Naive thymus-derived CD4-positive, alpha-beta T cell (primary cell): ENCODE measurements around the gene PEX7. TPM values are rescaled to one million over a fixed set of nuclear protein-coding genes. Genes with fewer than 3 reads are reported as not detected.
"Not testable (repeated sequence)": the region's sequence is repeated elsewhere in the genome, so short reads cannot be mapped to it uniquely, and the experiment has no call there.

Source experiments
- ATAC-seq: fragments of 150-1000 bp; cut with Tn5 transposase; 2 replicates; pipeline ENCODE4 v1.10.0; 2021; ENCODE audit warnings: mild to moderate bottlenecking, moderate library complexity
- CTCF ChIA-PET: fragments of 350-600 bp; sonication (Branson Sonifier 250); formaldehyde crosslinking; loops from one replicate; lab custom pipeline; 2021; ENCODE audit warnings: antibody characterized with exemption; lab: Charles Lee
- POLR2A ChIA-PET: fragments of 350-600 bp; sonication (Branson Sonifier 250); formaldehyde crosslinking; loops from one replicate; lab custom pipeline; 2021; ENCODE audit warnings: antibody characterized with exemption, inconsistent platforms; lab: Charles Lee
- DNase-seq, 9 donors: peaks; one replicate each; pipeline versions ENCODE4 v3.0.0 to v3.0.0-alpha.2; 2020 to 2022; ENCODE audit warnings: mixed read lengths in 1 of 9
- H3K27ac ChIP-seq: one replicate; pipeline ENCODE4 v1.7.0; 2013; ENCODE audit warnings: mild to moderate bottlenecking, low read depth, low read length, moderate library complexity
- H3K27me3 ChIP-seq, 2 donors: one replicate each; pipeline ENCODE4 v1.7.0; 2013; ENCODE audit warnings: low read length in 2 of 2, mild to moderate bottlenecking in 2 of 2, moderate library complexity in 2 of 2; ENCODE audit not compliant: control insufficient read depth in 2 of 2, insufficient read depth in 2 of 2
- H3K36me3 ChIP-seq, 3 experiments: 1 replicate in 2 of 3; 2 replicates in 1 of 3; pipeline ENCODE4 v1.7.0; 2013; ENCODE audit warnings: low read length in 3 of 3, mild to moderate bottlenecking in 3 of 3, moderate library complexity in 1 of 3; ENCODE audit not compliant: insufficient read depth in 3 of 3, control insufficient read depth in 2 of 3
- H3K4me1 ChIP-seq, 2 donors: one replicate each; pipeline ENCODE4 v1.7.0; 2013; ENCODE audit warnings: low read length in 2 of 2, mild to moderate bottlenecking in 2 of 2, moderate library complexity in 1 of 2; ENCODE audit not compliant: control insufficient read depth in 2 of 2, insufficient read depth in 2 of 2
- H3K4me3 ChIP-seq: 2 replicates; pipeline ENCODE4 v1.7.0; 2013; ENCODE audit warnings: mild to moderate bottlenecking, low read length
- H3K9me3 ChIP-seq, 3 experiments: 1 replicate in 2 of 3; 2 replicates in 1 of 3; pipeline ENCODE4 v1.7.0; 2013; ENCODE audit warnings: low read length in 3 of 3; ENCODE audit not compliant: control insufficient read depth in 2 of 3
- H3K27ac Mint-ChIP-seq, 9 donors: one replicate each; pipeline ENCODE4 v1.8.0; 2020 to 2022; ENCODE audit warnings: mixed read lengths in 9 of 9, mild to moderate bottlenecking in 8 of 9, moderate library complexity in 5 of 9, inconsistent platforms in 2 of 9
- H3K27me3 Mint-ChIP-seq, 5 donors: one replicate each; pipeline ENCODE4 v1.8.0; 2021 to 2022; ENCODE audit warnings: mixed read lengths in 5 of 5, mild to moderate bottlenecking in 1 of 5
- H3K36me3 Mint-ChIP-seq, 5 donors: one replicate each; pipeline ENCODE4 v1.8.0; 2020 to 2022; ENCODE audit warnings: mixed read lengths in 5 of 5, mild to moderate bottlenecking in 3 of 5, inconsistent platforms in 1 of 5
- H3K4me1 Mint-ChIP-seq, 7 donors: one replicate each; pipeline ENCODE4 v1.8.0; 2020 to 2022; ENCODE audit warnings: mixed read lengths in 7 of 7, mild to moderate bottlenecking in 3 of 7, inconsistent platforms in 1 of 7
- H3K4me3 Mint-ChIP-seq, 10 donors: one replicate each; pipeline ENCODE4 v1.8.0; 2020 to 2022; ENCODE audit warnings: mild to moderate bottlenecking in 10 of 10, mixed read lengths in 10 of 10, moderate library complexity in 6 of 10, inconsistent platforms in 2 of 10
- H3K9me3 Mint-ChIP-seq, 11 donors: one replicate each; pipeline ENCODE4 v1.8.0; 2020 to 2022; ENCODE audit warnings: mixed read lengths in 11 of 11, mild to moderate bottlenecking in 4 of 11, inconsistent platforms in 1 of 11, moderate library complexity in 1 of 11
- intact Hi-C, 2 donors: fragments of 100-400 bp; cut with micrococcal nuclease; formaldehyde crosslinking; loops; one replicate each; pipeline ENCODE4 v1.15.1; 2023
- polyA plus RNA-seq, 2 donors: library from polyadenylated mRNA; unstranded; fragments of 300-500 nt; fragmentation: Illumina TruSeq; gene quantifications; one replicate each; pipeline ENCODE4 v1.2.3, GENCODE V29; 2021
- total RNA-seq, 6 experiments: library from RNA in 5 of 6; stranded (reverse) in 5 of 6; gene quantifications; 1 replicate in 5 of 6; 2 replicates in 1 of 6; pipeline ENCODE4 v1.2.3 and lab custom pipeline; 2021 to 2026

Gene PEX7
- total and polyA plus RNA-seq, 7 experiments from 2014 or later, result 4.0 to 6.6 (median 5.6) TPM

DNA sequence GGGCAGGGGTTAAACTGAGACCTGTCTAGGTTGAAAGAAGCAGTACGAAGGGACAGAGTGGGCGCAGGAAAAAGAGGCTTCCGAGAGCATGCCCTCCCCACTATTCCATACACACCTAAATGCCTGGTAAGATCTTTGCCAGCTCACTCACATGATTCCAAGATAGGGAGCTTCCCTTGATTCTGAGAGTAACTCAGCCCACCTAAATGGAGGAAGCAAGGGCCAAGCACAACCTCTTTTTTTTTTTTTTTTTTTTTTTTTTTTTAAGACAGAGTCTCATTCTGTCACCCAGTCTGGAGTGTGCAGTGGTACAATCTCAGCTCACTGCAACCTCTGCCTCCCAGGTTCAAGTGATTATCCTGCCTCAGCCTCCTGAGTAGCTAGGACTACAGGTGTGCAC is 33.0 kb upstream of the PEX7 start:
- ATAC-seq, H3K36me3 ChIP-seq, intact Hi-C loops, H3K9me3 ChIP-seq, H3K27ac ChIP-seq, H3K27me3 ChIP-seq, H3K4me3 ChIP-seq, H3K9me3 Mint-ChIP-seq, DNase-seq, H3K27me3 Mint-ChIP-seq: not testable (repeated sequence)
- H3K27ac Mint-ChIP-seq, result peak overlapping the region in 5 of 9 donors; percentile 14 to 93 (median 38)
- H3K36me3 Mint-ChIP-seq, result peaks cover 0 to 36% (median 0%) of the 10 kb centered on the region in 5 donors
- CTCF ChIA-PET, result interaction anchor here (0.6 to 10.8 kb wide), 2 partner anchors 19 to 142 kb away, joined by 3 to 274 read pairs; no protein-coding TSS in a partner anchor
- H3K4me1 ChIP-seq, result peaks cover 29 to 49% of the 10 kb centered on the region in 2 donors
- POLR2A ChIA-PET, result interaction anchor here (0.7 to 7.4 kb wide), 5 partner anchors 18 to 954 kb away, joined by 3 to 77 read pairs (median 4); partner anchors contain the start of gene BCLAF1
- H3K4me3 Mint-ChIP-seq, result peak overlapping the region in 6 of 10 donors; percentile 23 to 96 (median 30)
- H3K4me1 Mint-ChIP-seq, result peaks cover 37 to 68% (median 58%) of the 10 kb centered on the region in 7 donors

DNA sequence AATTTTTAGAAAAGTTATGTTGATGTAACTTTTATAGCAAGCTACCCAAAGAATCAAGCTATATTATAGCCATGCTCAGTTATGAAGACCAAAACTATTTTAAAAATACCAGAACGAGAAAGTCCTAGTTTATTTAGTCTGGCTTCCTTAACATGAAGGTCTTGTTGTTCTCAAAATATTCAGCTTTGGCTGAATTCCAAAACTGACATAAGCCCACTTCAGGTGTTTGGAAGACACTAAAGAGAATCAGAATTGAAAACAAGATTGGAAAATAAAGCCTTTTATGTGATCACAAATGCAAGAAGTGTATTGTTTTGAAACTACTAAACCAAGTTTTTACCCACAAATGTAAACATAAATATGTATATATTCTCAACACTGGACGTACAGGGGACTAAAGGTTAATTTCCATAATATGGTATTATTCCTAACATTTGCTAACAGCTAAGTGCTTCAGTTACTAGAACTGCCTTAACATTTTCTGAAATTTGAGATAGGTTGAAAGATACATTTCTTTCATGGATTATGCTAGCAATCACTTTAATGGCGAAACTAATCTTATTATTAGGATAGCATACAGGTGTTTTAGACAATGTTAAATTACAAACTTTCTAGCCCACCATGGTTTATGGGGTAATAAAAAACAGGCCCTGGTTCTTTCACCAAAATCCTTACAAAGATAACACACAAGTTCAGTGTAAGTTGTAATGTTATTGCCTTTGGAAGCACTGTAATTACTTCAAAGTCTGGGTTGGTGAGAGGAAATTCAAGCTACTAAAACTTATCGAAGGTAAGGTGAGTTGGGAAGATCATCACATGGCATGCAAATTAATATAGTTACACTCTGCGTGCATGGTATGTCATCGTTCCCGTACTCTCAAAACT is 31.7 kb upstream of the PEX7 start:
- H3K36me3 ChIP-seq, result peaks cover 0 to 10% (median 0%) of the 10 kb centered on the region in 3 experiments
- Mint-ChIP-seq H3K4me1 (peaks cover 25 to 56% (median 46%) of the 10 kb centered on the region in 7 donors), H3K9me3 (peaks cover 0 to 5% (median 0%) of the 10 kb centered on the region in 11 donors), H3K4me3 (peak overlapping the region; percentile 87 to 97 (median 94)), H3K27ac (peak overlapping the region; percentile 68 to 92 (median 85)), H3K36me3 (peaks cover 0 to 31% (median 0%) of the 10 kb centered on the region in 5 donors), H3K27me3 (no peaks in the 10 kb centered on the region)
- no peaks in the 10 kb centered on the region for H3K9me3 ChIP-seq
- POLR2A ChIA-PET, result interaction anchor here (0.7 to 7.4 kb wide), 8 partner anchors 10 to 955 kb away, joined by 3 to 79 read pairs (median 8); partner anchors contain the start of gene BCLAF1
- peak overlapping the region; percentile 97 for H3K27ac ChIP-seq
- H3K4me3 ChIP-seq, result peak overlapping the region; percentile 100
- H3K4me1 ChIP-seq, result peaks cover 17 to 37% of the 10 kb centered on the region in 2 donors
- no peak for ATAC-seq
- intact Hi-C loops, result loop anchor here in 1 of 2 donors (1.0 kb wide), 2 partner anchors 8 to 26 kb away; no protein-coding TSS in a partner anchor
- peak in 1 of 9 donors; percentile 12 for DNase-seq
- H3K27me3 ChIP-seq, result no peaks in the 10 kb centered on the region
- CTCF ChIA-PET, result interaction anchor here (1.5 to 10.8 kb wide), 4 partner anchors 14 to 143 kb away, joined by 8 to 274 read pairs (median 32); no protein-coding TSS in a partner anchor

DNA sequence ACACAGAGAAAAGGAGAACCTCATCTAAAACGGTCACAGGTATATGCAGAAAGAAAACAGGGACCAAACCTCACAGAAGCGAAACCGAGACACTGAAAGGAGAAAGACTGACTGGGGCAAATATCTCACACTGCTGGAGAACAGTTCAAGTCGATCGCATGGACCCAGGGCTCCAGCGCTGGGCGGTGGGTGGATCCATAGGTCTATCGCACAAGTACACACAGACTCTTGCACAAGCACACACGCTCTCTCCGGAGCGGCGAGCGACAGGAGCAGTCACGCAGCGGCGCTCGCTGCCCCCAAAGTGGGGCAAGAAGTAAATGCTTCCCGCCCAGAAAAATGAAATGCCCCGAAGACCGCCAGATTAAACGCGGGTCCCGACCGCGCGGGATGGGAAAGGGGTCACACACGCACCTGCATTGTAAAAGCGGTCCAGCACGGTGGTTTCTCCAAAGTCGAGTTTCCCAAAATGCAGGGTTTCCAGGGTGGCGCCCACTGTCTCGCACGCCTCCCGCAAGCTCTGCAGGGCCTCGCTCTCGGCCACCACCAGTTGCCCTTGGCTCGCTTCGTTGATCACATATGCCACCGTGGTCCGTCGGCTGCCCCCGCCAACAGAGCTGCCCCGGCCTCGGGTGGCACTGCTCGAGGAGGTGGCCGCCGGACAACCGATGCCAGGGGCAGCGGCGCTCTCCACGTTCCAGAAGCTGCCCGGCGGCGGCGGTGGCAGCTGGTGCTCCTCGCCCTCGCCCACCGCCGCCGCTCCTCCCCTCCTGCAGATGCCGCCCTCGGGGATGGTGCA is 30.9 kb upstream of the PEX7 start:
- H3K4me3 Mint-ChIP-seq, result peak overlapping the region; percentile 87 to 97 (median 94)
- H3K27me3 ChIP-seq, result no peaks in the 10 kb centered on the region

DNA sequence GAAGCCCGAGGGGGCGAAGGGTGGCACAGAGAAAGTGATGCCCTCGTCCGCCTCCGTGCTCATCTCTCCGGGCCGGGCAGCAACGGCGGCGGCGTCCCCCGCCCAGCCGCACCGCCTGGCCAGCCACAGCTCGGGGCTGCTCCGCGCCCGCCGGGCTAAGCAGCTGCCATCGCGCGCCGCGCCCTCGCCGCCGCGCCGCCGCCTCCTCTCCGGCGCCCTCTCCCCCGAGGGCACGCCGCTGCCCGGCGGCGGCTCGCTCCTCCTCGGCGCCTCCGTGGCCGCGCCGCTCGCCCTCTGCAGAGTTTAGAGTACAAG is 30.3 kb upstream of the PEX7 start:
- peaks cover 0 to 5% (median 0%) of the 10 kb centered on the region in 11 donors for H3K9me3 Mint-ChIP-seq
- intact Hi-C loops, result loop anchor here (1.0 to 2.0 kb wide), 5 partner anchors 39 to 503 kb away; partner anchors contain the start of gene BCLAF1 (in 1 of the 2)
- peak overlapping the region; percentile 97 for H3K27ac ChIP-seq
- no peaks in the 10 kb centered on the region for H3K27me3 ChIP-seq
- H3K36me3 Mint-ChIP-seq, result peaks cover 0 to 26% (median 0%) of the 10 kb centered on the region in 5 donors
- ATAC-seq (no peak), DNase-seq (no peak)
- peaks cover 16 to 23% of the 10 kb centered on the region in 2 donors for H3K4me1 ChIP-seq
- ChIA-PET POLR2A (interaction anchor here (0.6 to 7.4 kb wide), 19 partner anchors 8 to 1335 kb away, joined by 3 to 79 read pairs (median 7); partner anchors contain the start of genes BCLAF1 and PEX7), CTCF (interaction anchor here (0.7 to 10.8 kb wide), 46 partner anchors 8 to 522 kb away, joined by 3 to 274 read pairs (median 5); partner anchors contain the start of genes BCLAF1, PEX7 and SLC35D3)
- H3K36me3 ChIP-seq, result peaks cover 0 to 10% (median 0%) of the 10 kb centered on the region in 3 experiments
- H3K4me3 Mint-ChIP-seq, result peak overlapping the region; percentile 90 to 97 (median 94)
- H3K4me1 Mint-ChIP-seq, result peaks cover 22 to 46% (median 39%) of the 10 kb centered on the region in 7 donors
- H3K27ac Mint-ChIP-seq, result peak overlapping the region in 6 of 9 donors; percentile 93 to 99 (median 96)
- H3K27me3 Mint-ChIP-seq, result no peaks in the 10 kb centered on the region
- H3K9me3 ChIP-seq, result no peaks in the 10 kb centered on the region
- peak overlapping the region; percentile 100 for H3K4me3 ChIP-seq

More for the DNA sequence above, 30.9 kb upstream of the PEX7 start:
- Mint-ChIP-seq H3K4me1 (peaks cover 22 to 49% (median 39%) of the 10 kb centered on the region in 7 donors), H3K9me3 (peaks cover 0 to 5% (median 0%) of the 10 kb centered on the region in 11 donors), H3K36me3 (peaks cover 0 to 26% (median 0%) of the 10 kb centered on the region in 5 donors), H3K27ac (peak overlapping the region; percentile 68 to 92 (median 85)), H3K27me3 (no peaks in the 10 kb centered on the region)
- no peaks in the 10 kb centered on the region for H3K9me3 ChIP-seq
- H3K27ac ChIP-seq, result peak overlapping the region; percentile 97
- ATAC-seq (peak; percentile 3), DNase-seq (peak; percentile 15 to 55 (median 42))
- intact Hi-C loops, result loop anchor here (1.0 to 2.0 kb wide), 7 partner anchors 9 to 502 kb away; partner anchors contain the start of gene BCLAF1 (in 1 of the 2)
- H3K4me3 ChIP-seq, result peak overlapping the region; percentile 100
- H3K36me3 ChIP-seq, result peaks cover 0 to 10% (median 0%) of the 10 kb centered on the region in 3 experiments
- peaks cover 16 to 28% of the 10 kb centered on the region in 2 donors for H3K4me1 ChIP-seq
- ChIA-PET CTCF (interaction anchor here (0.7 to 10.8 kb wide), 43 partner anchors 8 to 502 kb away, joined by 3 to 274 read pairs (median 5); partner anchors contain the start of genes BCLAF1, PEX7 and SLC35D3), POLR2A (interaction anchor here (0.9 to 7.4 kb wide), 18 partner anchors 7 to 502 kb away, joined by 3 to 79 read pairs (median 8); partner anchors contain the start of genes BCLAF1 and PEX7)

DNA sequence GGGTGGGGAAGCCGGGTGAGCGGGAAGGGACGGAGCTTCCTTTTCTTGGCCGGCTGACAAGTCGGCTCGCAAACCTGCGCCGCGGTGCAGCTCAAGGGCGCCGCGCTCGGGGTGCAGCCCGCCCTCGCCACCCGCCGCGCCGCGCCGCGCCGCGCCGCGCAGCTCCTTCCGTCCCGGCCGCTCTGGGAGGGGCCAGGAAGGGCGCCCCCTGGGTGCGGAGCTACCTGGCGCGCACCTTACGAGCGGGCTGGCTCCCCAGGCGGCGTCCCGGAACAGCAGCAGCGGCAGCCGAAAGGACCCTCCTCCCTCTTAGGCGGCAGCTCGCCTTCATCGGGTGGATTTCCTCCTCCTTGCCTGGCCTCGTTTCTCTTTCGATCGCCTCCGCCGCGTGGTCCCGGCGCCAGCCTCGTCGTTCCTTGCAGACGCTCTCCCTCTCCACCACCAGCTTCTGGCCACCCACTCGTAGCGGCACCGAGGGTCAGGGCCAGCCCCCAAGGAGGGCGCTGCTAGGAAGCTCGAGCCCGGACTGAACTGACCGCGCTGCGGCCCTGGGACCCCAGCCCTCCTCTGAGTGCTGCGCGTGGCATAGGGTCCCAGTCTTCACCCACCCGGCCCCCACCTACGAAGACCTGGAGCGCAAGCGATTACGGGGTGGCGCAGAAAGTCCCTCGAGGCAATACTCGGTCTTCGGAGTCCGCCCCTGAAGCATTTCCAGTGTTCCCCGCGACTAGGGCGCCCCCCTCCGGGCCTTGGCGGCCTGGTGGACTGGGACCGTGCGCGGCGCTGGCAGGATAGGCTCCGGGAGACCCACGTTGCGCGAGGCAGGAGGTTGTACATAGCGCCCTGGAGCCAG is 29.8 kb upstream of the PEX7 start, which contains the start of gene MAP3K5:
MAP3K5 (minus strand) TSS at position 68 of the 853 bp plus-strand sequence. CDS start 320 bp downstream, outside the sequence.
- H3K9me3 ChIP-seq, result no peaks in the 10 kb centered on the region
- H3K4me3 Mint-ChIP-seq, result peak within 1 kb of the TSS; percentile 90 to 97 (median 94)
- POLR2A ChIA-PET, result interaction anchor here (0.6 to 7.4 kb wide), 19 partner anchors 9 to 1336 kb away, joined by 3 to 79 read pairs (median 7); partner anchors contain the start of genes BCLAF1 and PEX7

More for the DNA sequence above, 29.8 kb upstream of the PEX7 start, which contains the start of gene MAP3K5:
- peaks cover 0 to 5% (median 0%) of the 10 kb centered on the region in 11 donors for H3K9me3 Mint-ChIP-seq
- H3K27ac Mint-ChIP-seq, result peak within 1 kb of the TSS; percentile 92 to 99 (median 95)
- Histone ChIP-seq H3K4me3 (peak within 1 kb of the TSS; percentile 100), H3K27me3 (no peaks in the 10 kb centered on the region), H3K27ac (peak within 1 kb of the TSS; percentile 97), H3K4me1 (peaks cover 13 to 18% of the 10 kb centered on the region in 2 donors), H3K36me3 (peaks cover 0 to 10% (median 0%) of the 10 kb centered on the region in 3 experiments)
- ATAC-seq, result peak; percentile 87
- H3K4me1 Mint-ChIP-seq, result peaks cover 19 to 40% (median 35%) of the 10 kb centered on the region in 7 donors
- peak; percentile 89 to 96 (median 94) for DNase-seq
- H3K36me3 Mint-ChIP-seq, result peaks cover 0 to 24% (median 0%) of the 10 kb centered on the region in 5 donors
- intact Hi-C loops, result loop anchor here (1.0 to 2.0 kb wide), 13 partner anchors 30 to 1294 kb away; partner anchors contain the start of genes PEX7 (in 2 of the 2), BCLAF1 (in 1 of the 2) and MAP7 (in 1 of the 2)
- CTCF ChIA-PET, result interaction anchor here (0.7 to 10.8 kb wide), 47 partner anchors 9 to 522 kb away, joined by 3 to 274 read pairs (median 5); partner anchors contain the start of genes BCLAF1, PEX7 and SLC35D3
- H3K27me3 Mint-ChIP-seq, result peaks cover 0 to 3% (median 0%) of the 10 kb centered on the region in 5 donors
